DND-41 (cell line): ENCODE results near the gene GRM4.

Source experiments
- CTCF ChIP-seq: IDR thresholded peaks from 2 replicates; pipeline ENCODE4 v1.5.1; 2012; ENCODE audit warnings: borderline replicate concordance, low read length, moderate library complexity, mild to moderate bottlenecking; ENCODE audit not compliant: poor library complexity, severe bottlenecking; ENCODE audit errors: extremely low read depth
- EZH2 ChIP-seq: IDR thresholded peaks from 3 replicates; pipeline ENCODE4 v1.6.1; 2012; ENCODE audit warnings: borderline replicate concordance, low read depth, mild to moderate bottlenecking, moderate library complexity, low read length, inconsistent platforms; ENCODE audit not compliant: severe bottlenecking

- TF ChIP-seq CTCF = no peak
- no peak for TF ChIP-seq EZH2
Observed at GRCh38 chr6:34047913-34048867, 97.7 kb downstream of the GRM4 start.
